ENCODE data around the gene RHBDL1. TPM values are rescaled to one million over a fixed set of nuclear protein-coding genes. Genes with fewer than 3 reads are reported as not detected.
"Not testable (repeated sequence)": the region's sequence is repeated elsewhere in the genome, so short reads cannot be mapped to it uniquely, and the experiment has no call there.

RHBDL1 gene
- total RNA-seq, 5 donors from 2014 or later (not counting 1 experiment from before 2014, with no cell fraction given), result 2.0 to 3.6 (median 2.5) TPM

GRCh38 chr16:709566-710499 is 34.4 kb downstream of the RHBDL1 start:
- no peaks in the 10 kb centered on the region for H3K9me3 Mint-ChIP-seq
- CTCF ChIA-PET, result interaction anchor here in 1 of 2 donors (2.1 kb wide), 1 partner anchor 15 kb away, joined by 5 read pairs; no protein-coding TSS in a partner anchor
- no peak for ATAC-seq (replicated peaks in 1 of 4)

GRCh38 chr16:710500-711075 is 35.1 kb downstream of the RHBDL1 start:
- peaks cover 0 to 15% (median 3%) of the 10 kb centered on the region in 3 donors for H3K4me1 Mint-ChIP-seq
- Histone ChIP-seq H3K4me3 (ENCODE audit: control insufficient read depth in 1 of 2, extremely low read depth in 1 of 2, low read length in 1 of 2) (no peak overlapping the region), H3K36me3 (ENCODE audit: control insufficient read depth in 2 of 2, extremely low read depth in 1 of 2, insufficient read depth in 1 of 2, low read length in 1 of 2) (no peaks in the 10 kb centered on the region), H3K27me3 (replicated peaks in 1 of 2; ENCODE audit: control insufficient read depth in 2 of 2, extremely low read depth in 1 of 2, insufficient read depth in 2 of 2, low read length in 1 of 2) (peaks cover 8 to 74% of the 10 kb centered on the region in 2 experiments), H3K9me3 (no peaks in the 10 kb centered on the region), H3K4me1 (ENCODE audit: control insufficient read depth in 1 of 2, extremely low read depth in 1 of 2, insufficient read depth in 2 of 2, low read length in 2 of 2) (peaks cover 0 to 25% of the 10 kb centered on the region in 2 experiments), H3K27ac (ENCODE audit: low read length) (no peak overlapping the region)
- H3K27me3 Mint-ChIP-seq, result peaks cover 25 to 49% of the 10 kb centered on the region in 2 donors
- H3K9me3 Mint-ChIP-seq, result no peaks in the 10 kb centered on the region
- no peak overlapping the region for H3K27ac Mint-ChIP-seq
- H3K4me3 Mint-ChIP-seq, result no peak overlapping the region
- H3K36me3 Mint-ChIP-seq, result no peaks in the 10 kb centered on the region
- DNase-seq, result no peak
- no peak for ATAC-seq (replicated peaks in 1 of 4)
- ChIA-PET POLR2A (no interaction called here), CTCF (interaction anchor here in 1 of 2 donors (2.1 kb wide), 1 partner anchor 15 kb away, joined by 5 read pairs; no protein-coding TSS in a partner anchor)
- WGBS (ENCODE audit: insufficient coverage), result 73% methylated on average over 18 of the region's 21 CpGs

More at GRCh38 chr16:709566-710499, 34.4 kb downstream of the RHBDL1 start:
- Mint-ChIP-seq H3K36me3 (no peaks in the 10 kb centered on the region), H3K4me3 (no peak overlapping the region), H3K4me1 (peaks cover 0 to 15% (median 3%) of the 10 kb centered on the region in 3 donors), H3K27ac (no peak overlapping the region), H3K27me3 (peaks cover 25 to 49% of the 10 kb centered on the region in 2 donors)
- Histone ChIP-seq H3K27ac (ENCODE audit: low read length) (no peak overlapping the region), H3K27me3 (replicated peaks in 1 of 2; ENCODE audit: control insufficient read depth in 2 of 2, extremely low read depth in 1 of 2, insufficient read depth in 2 of 2, low read length in 1 of 2) (peaks cover 8 to 77% of the 10 kb centered on the region in 2 experiments), H3K36me3 (ENCODE audit: control insufficient read depth in 2 of 2, extremely low read depth in 1 of 2, insufficient read depth in 1 of 2, low read length in 1 of 2) (no peaks in the 10 kb centered on the region), H3K9me3 (no peaks in the 10 kb centered on the region), H3K4me1 (ENCODE audit: control insufficient read depth in 1 of 2, extremely low read depth in 1 of 2, insufficient read depth in 2 of 2, low read length in 2 of 2) (peaks cover 0 to 28% of the 10 kb centered on the region in 2 experiments), H3K4me3 (ENCODE audit: control insufficient read depth in 1 of 2, extremely low read depth in 1 of 2, low read length in 1 of 2) (no peak overlapping the region)
- POLR2A ChIA-PET, result no interaction called here
- no peak for DNase-seq
- 46% methylated on average over 26 of the region's 30 CpGs for WGBS (ENCODE audit: insufficient coverage)

GRCh38 chr16:711084-711483 is 35.6 kb downstream of the RHBDL1 start:
- Histone ChIP-seq H3K4me3 (ENCODE audit: control insufficient read depth in 1 of 2, extremely low read depth in 1 of 2, low read length in 1 of 2) (no peak overlapping the region), H3K4me1 (ENCODE audit: control insufficient read depth in 1 of 2, extremely low read depth in 1 of 2, insufficient read depth in 2 of 2, low read length in 2 of 2) (peaks cover 0 to 28% of the 10 kb centered on the region in 2 experiments), H3K27ac (ENCODE audit: low read length) (no peak overlapping the region), H3K27me3 (replicated peaks in 1 of 2; ENCODE audit: control insufficient read depth in 2 of 2, extremely low read depth in 1 of 2, insufficient read depth in 2 of 2, low read length in 1 of 2) (peaks cover 8 to 76% of the 10 kb centered on the region in 2 experiments), H3K9me3 (no peaks in the 10 kb centered on the region), H3K36me3 (ENCODE audit: control insufficient read depth in 2 of 2, extremely low read depth in 1 of 2, insufficient read depth in 1 of 2, low read length in 1 of 2) (no peaks in the 10 kb centered on the region)
- H3K27me3 Mint-ChIP-seq, result peaks cover 25 to 49% of the 10 kb centered on the region in 2 donors
- no peaks in the 10 kb centered on the region for H3K36me3 Mint-ChIP-seq
- ATAC-seq (replicated peaks in 1 of 4) (no peak), DNase-seq (no peak)
- no peak overlapping the region for H3K4me3 Mint-ChIP-seq
- POLR2A ChIA-PET, result no interaction called here
- peaks cover 3 to 18% (median 5%) of the 10 kb centered on the region in 3 donors for H3K4me1 Mint-ChIP-seq
- no peak overlapping the region for H3K27ac Mint-ChIP-seq
- CTCF ChIA-PET, result interaction anchor here in 1 of 2 donors (2.1 kb wide), 1 partner anchor 16 kb away, joined by 5 read pairs; no protein-coding TSS in a partner anchor
- 74% methylated on average over 11 of the region's 12 CpGs for WGBS (ENCODE audit: insufficient coverage)
- no peaks in the 10 kb centered on the region for H3K9me3 Mint-ChIP-seq

GRCh38 chr16:711548-712320 is 36.3 kb downstream of the RHBDL1 start:
- POLR2A ChIA-PET, result no interaction called here
- no peak overlapping the region for H3K4me3 Mint-ChIP-seq

GRCh38 chr16:712740-713250 is 37.3 kb downstream of the RHBDL1 start:
- ATAC-seq (replicated peaks in 1 of 4); H3K27ac ChIP-seq (ENCODE audit: low read length); H3K27ac Mint-ChIP-seq; H3K4me3 ChIP-seq (ENCODE audit: control insufficient read depth in 1 of 2, extremely low read depth in 1 of 2, low read length in 1 of 2); H3K9me3 Mint-ChIP-seq; H3K36me3 ChIP-seq (ENCODE audit: control insufficient read depth in 2 of 2, extremely low read depth in 1 of 2, insufficient read depth in 1 of 2, low read length in 1 of 2); POLR2A ChIA-PET; H3K9me3 ChIP-seq; H3K36me3 Mint-ChIP-seq: not testable (repeated sequence)
- H3K27me3 Mint-ChIP-seq, result peaks cover 21 to 40% of the 10 kb centered on the region in 2 donors
- H3K4me3 Mint-ChIP-seq, result peak overlapping the region in 1 of 3 donors; percentile 12
- H3K4me1 ChIP-seq (ENCODE audit: control insufficient read depth in 1 of 2, extremely low read depth in 1 of 2, insufficient read depth in 2 of 2, low read length in 2 of 2), result peaks cover 0 to 28% of the 10 kb centered on the region in 2 experiments
- DNase-seq, result peak in 13 of 35 experiments; percentile 26 to 61 (median 37)
- H3K4me1 Mint-ChIP-seq, result peaks cover 6 to 14% (median 7%) of the 10 kb centered on the region in 3 donors
- H3K27me3 ChIP-seq (replicated peaks in 1 of 2; ENCODE audit: control insufficient read depth in 2 of 2, extremely low read depth in 1 of 2, insufficient read depth in 2 of 2, low read length in 1 of 2), result peaks cover 8 to 71% of the 10 kb centered on the region in 2 experiments
- WGBS (ENCODE audit: insufficient coverage), result 51% methylated on average over 3 of the region's 13 CpGs
- CTCF ChIA-PET, result interaction anchor here (0.5 to 1.6 kb wide), 4 partner anchors 8 to 473 kb away, joined by 3 to 5 read pairs (median 4); partner anchors contain the start of genes ANTKMT (in 1 of the 2) and CCDC78 (in 1 of the 2)

More at GRCh38 chr16:711548-712320, 36.3 kb downstream of the RHBDL1 start:
- Histone ChIP-seq H3K27me3 (replicated peaks in 1 of 2; ENCODE audit: control insufficient read depth in 2 of 2, extremely low read depth in 1 of 2, insufficient read depth in 2 of 2, low read length in 1 of 2) (peaks cover 8 to 76% of the 10 kb centered on the region in 2 experiments), H3K9me3 (no peaks in the 10 kb centered on the region), H3K27ac (ENCODE audit: low read length) (no peak overlapping the region), H3K4me1 (ENCODE audit: control insufficient read depth in 1 of 2, extremely low read depth in 1 of 2, insufficient read depth in 2 of 2, low read length in 2 of 2) (peaks cover 0 to 28% of the 10 kb centered on the region in 2 experiments), H3K4me3 (ENCODE audit: control insufficient read depth in 1 of 2, extremely low read depth in 1 of 2, low read length in 1 of 2) (no peak overlapping the region), H3K36me3 (ENCODE audit: control insufficient read depth in 2 of 2, extremely low read depth in 1 of 2, insufficient read depth in 1 of 2, low read length in 1 of 2) (no peaks in the 10 kb centered on the region)
- no peaks in the 10 kb centered on the region for H3K9me3 Mint-ChIP-seq
- H3K36me3 Mint-ChIP-seq, result no peaks in the 10 kb centered on the region
- H3K27me3 Mint-ChIP-seq, result peaks cover 23 to 48% of the 10 kb centered on the region in 2 donors
- CTCF ChIA-PET, result interaction anchor here (0.8 to 2.1 kb wide), 6 partner anchors 9 to 391 kb away, joined by 3 to 5 read pairs (median 4); partner anchors contain the start of genes ANTKMT (in 1 of the 2), CCDC78 (in 1 of the 2), CHTF18 (in 1 of the 2) and RPUSD1 (in 1 of the 2)
- H3K27ac Mint-ChIP-seq, result no peak overlapping the region
- peak; percentile 40 to 89 (median 67) for DNase-seq
- peak; percentile 41 to 55 (median 44) for ATAC-seq (replicated peaks in 1 of 4)
- peaks cover 6 to 16% (median 7%) of the 10 kb centered on the region in 3 donors for H3K4me1 Mint-ChIP-seq
- WGBS (ENCODE audit: insufficient coverage), result 10% methylated on average over 8 of the region's 25 CpGs
